Measurements from ENCODE around the gene KRTAP10-11.

GRCh38 chr21:44602463-44602850 lies 43.8 kb upstream of the KRTAP10-11 start:
- TF ChIP-seq SUZ12 (IDR thresholded peaks at IDR 0.05; ENCODE audit: extremely low read depth, insufficient read depth, insufficient read length) (no peak), YY1 (IDR thresholded peaks at IDR 0.05; ENCODE audit: insufficient read depth, insufficient read length) (no peak)
